GM18526 (cell line): ENCODE data around the gene MS4A15.

ENCODE experiments used
- POLR2A ChIP-seq: IDR thresholded peaks from 3 replicates; pipeline ENCODE4 v1.6.1; 2011; ENCODE audit not compliant: insufficient read length; ENCODE audit errors: extremely low read depth

The MS4A15 gene

GRCh38 chr11:60783141-60783484 is 26.4 kb downstream of the MS4A15 start:
- TF ChIP-seq POLR2A = no peak

- TF ChIP-seq POLR2A = no peak
These were observed 27.2 kb downstream of the MS4A15 start for GRCh38 chr11:60783911-60784310.

GRCh38 chr11:60785136-60785535 is 28.5 kb downstream of the MS4A15 start, which contains the start of gene MS4A10:
MS4A10 (plus strand) TSS chr11:60785333; CDS start chr11:60790336, 5,003 bp downstream.
- no peak for TF ChIP-seq POLR2A

- TF ChIP-seq POLR2A = no peak
These were observed 29.2 kb downstream of the MS4A15 start for GRCh38 chr11:60785806-60786361.

- no peak for TF ChIP-seq POLR2A
These were observed 30.3 kb downstream of the MS4A15 start for GRCh38 chr11:60786811-60787567.

GRCh38 chr11:60788401-60789125 is 31.9 kb downstream of the MS4A15 start:
- TF ChIP-seq POLR2A = no peak

GRCh38 chr11:60790726-60791125 is 34.1 kb downstream of the MS4A15 start:
- TF ChIP-seq POLR2A = no peak

- TF ChIP-seq POLR2A = no peak
These were observed 34.7 kb downstream of the MS4A15 start for GRCh38 chr11:60791153-60791933.

- TF ChIP-seq POLR2A = no peak
These were observed 35.9 kb downstream of the MS4A15 start for GRCh38 chr11:60792521-60792920.

- TF ChIP-seq POLR2A = no peak
These were observed 38.6 kb downstream of the MS4A15 start for GRCh38 chr11:60795291-60795690.

- no peak for TF ChIP-seq POLR2A
These were observed 41.4 kb downstream of the MS4A15 start for GRCh38 chr11:60797846-60798630.

GRCh38 chr11:60798631-60799030 is 42.0 kb downstream of the MS4A15 start:
- no peak for TF ChIP-seq POLR2A

- TF ChIP-seq POLR2A = no peak
These were observed 44.5 kb downstream of the MS4A15 start for GRCh38 chr11:60801194-60801593.

- no peak for TF ChIP-seq POLR2A
These were observed 46.7 kb downstream of the MS4A15 start for GRCh38 chr11:60803273-60803936.
